Adrenal gland (tissue), 5 donors: ENCODE results near the gene RDH12.

ENCODE experiments used
- POLR2A ChIP-seq, 2 donors: fragments of 450-650 bp; IDR thresholded peaks; one replicate each; pipeline ENCODE4 v1.6.1; 2017; ENCODE audit warnings: antibody characterized with exemption in 2 of 2, mild to moderate bottlenecking in 2 of 2, moderate library complexity in 1 of 2
- TF ChIP-seq, protein P1 (sequence below), 6 experiments: fragments of 450-650 bp in 4 of 6; fragments of 200-600 bp in 2 of 6; sonication (generic) in 1 of 6; IDR thresholded peaks; 1 replicate in 5 of 6; 2 replicates in 1 of 6; pipeline versions ENCODE4 v1.5.1 to v1.8.0; 2016 to 2021; ENCODE audit warnings: antibody characterized with exemption in 6 of 6, mild to moderate bottlenecking in 2 of 6, moderate library complexity in 1 of 6
- donor health status: DM: no; HTN: no; CAD: no.

GRCh38 chr14:67663633-67664032 is 38.1 kb upstream of the RDH12 start:
- TF ChIP-seq, protein P1, sequence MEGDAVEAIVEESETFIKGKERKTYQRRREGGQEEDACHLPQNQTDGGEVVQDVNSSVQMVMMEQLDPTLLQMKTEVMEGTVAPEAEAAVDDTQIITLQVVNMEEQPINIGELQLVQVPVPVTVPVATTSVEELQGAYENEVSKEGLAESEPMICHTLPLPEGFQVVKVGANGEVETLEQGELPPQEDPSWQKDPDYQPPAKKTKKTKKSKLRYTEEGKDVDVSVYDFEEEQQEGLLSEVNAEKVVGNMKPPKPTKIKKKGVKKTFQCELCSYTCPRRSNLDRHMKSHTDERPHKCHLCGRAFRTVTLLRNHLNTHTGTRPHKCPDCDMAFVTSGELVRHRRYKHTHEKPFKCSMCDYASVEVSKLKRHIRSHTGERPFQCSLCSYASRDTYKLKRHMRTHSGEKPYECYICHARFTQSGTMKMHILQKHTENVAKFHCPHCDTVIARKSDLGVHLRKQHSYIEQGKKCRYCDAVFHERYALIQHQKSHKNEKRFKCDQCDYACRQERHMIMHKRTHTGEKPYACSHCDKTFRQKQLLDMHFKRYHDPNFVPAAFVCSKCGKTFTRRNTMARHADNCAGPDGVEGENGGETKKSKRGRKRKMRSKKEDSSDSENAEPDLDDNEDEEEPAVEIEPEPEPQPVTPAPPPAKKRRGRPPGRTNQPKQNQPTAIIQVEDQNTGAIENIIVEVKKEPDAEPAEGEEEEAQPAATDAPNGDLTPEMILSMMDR (IDR thresholded peaks at IDR 0.05) = no peak
- no peak for TF ChIP-seq POLR2A (IDR thresholded peaks at IDR 0.05)
